HCT116 (cell line): ENCODE results near the gene EGFR. TPM values are rescaled to one million over a fixed set of nuclear protein-coding genes. Genes with fewer than 3 reads are reported as not detected.
A peak's percentile ranks its signal among the peaks of the same experiment; 100 is the strongest.

Experiments
- ATAC-seq: fragments of 200-7000 bp; cut with Tn5 transposase; 2 replicates; pipeline ENCODE4 v1.9.1; 2020; ENCODE audit warnings: mild to moderate bottlenecking, moderate library complexity
- BruUV-seq: library from RNA; stranded (reverse); fragments of 400-500 nt; replicated peaks from 2 replicates; lab custom pipeline; 2021; lab: Mats Ljungman, UMichigan
- CTCF ChIA-PET: fragments of 300-600 bp; sonication (Branson Sonifier 250); formaldehyde crosslinking; loops from one replicate; lab custom pipeline; 2021; ENCODE audit warnings: antibody characterized with exemption; lab: Charles Lee
- POLR2A ChIA-PET: fragments of 300-600, 350-600 bp; sonication (Branson Sonifier 250); formaldehyde crosslinking; loops from one replicate; lab custom pipeline; 2021; ENCODE audit warnings: antibody characterized with exemption; lab: Charles Lee
- RAD21 ChIA-PET, 2 experiments: fragments of 300-600 bp; sonication (Branson Sonifier 250); formaldehyde crosslinking; loops; one replicate each; lab custom pipeline; 2023; ENCODE audit warnings: low total read pairs in 2 of 2; ENCODE audit not compliant: uncharacterized antibody in 2 of 2, unreplicated experiment in 2 of 2, low non-redundant PET in 1 of 2; lab: Charles Lee
- DNase-seq: peaks from one replicate; pipeline ENCODE4 v3.0.0-alpha.2; 2010; ENCODE audit warnings: low read depth, low spot score
- H2AFZ ChIP-seq: fragments of 200-600 bp; shearing (Covaris generic), sonication (generic); 2 replicates; pipeline ENCODE4 v1.6.1; 2017; ENCODE audit warnings: low read depth, mixed run types, mixed read lengths, antibody characterized with exemption, low read length; ENCODE audit not compliant: poor library complexity, severe bottlenecking
- H3K27ac ChIP-seq: 2 replicates; pipeline ENCODE4 v1.5.1; 2012; ENCODE audit warnings: low read depth, low read length
- H3K27me3 ChIP-seq: fragments of 200-600 bp; sonication (generic); 2 replicates; pipeline ENCODE4 v1.6.1; 2016; ENCODE audit warnings: mixed run types, low read length, mixed read lengths; ENCODE audit not compliant: insufficient read depth
- H3K36me3 ChIP-seq, 2 experiments: fragments of 200-500 bp in 1 of 2; fragments of 200-600 bp in 1 of 2; sonication (Bioruptor generic) in 1 of 2; sonication (generic) in 1 of 2; 2 replicates each; pipeline versions ENCODE4 v1.5.1 to v1.6.1; 2014 to 2016; ENCODE audit warnings: low read length in 2 of 2, inconsistent platforms in 1 of 2, mixed read lengths in 1 of 2, mixed run types in 1 of 2; ENCODE audit not compliant: insufficient read depth in 2 of 2, control insufficient read depth in 1 of 2
- H3K4me1 ChIP-seq, 2 experiments: fragments of 200-600 bp in 1 of 2; sonication (generic) in 1 of 2; 2 replicates each; pipeline versions ENCODE4 v1.5.1 to v1.6.1; 2012 to 2017; ENCODE audit warnings: low read length in 2 of 2, inconsistent platforms in 1 of 2, mild to moderate bottlenecking in 1 of 2, mixed read lengths in 1 of 2, mixed run types in 1 of 2, moderate library complexity in 1 of 2; ENCODE audit not compliant: insufficient read depth in 2 of 2, control insufficient read depth in 1 of 2
- H3K4me2 ChIP-seq: fragments of 200-600 bp; sonication (generic); 2 replicates; pipeline ENCODE4 v1.6.1; 2017; ENCODE audit warnings: mixed run types, low read length, mixed read lengths
- H3K4me3 ChIP-seq, 2 experiments: fragments of 200-600 bp in 1 of 2; sonication (generic) in 1 of 2; replicated peaks in 1 of 2; 2 replicates each; pipeline ENCODE4 v1.5.1; 2011 to 2016; ENCODE audit warnings: low read length in 2 of 2, control low read depth in 1 of 2, low read depth in 1 of 2, mild to moderate bottlenecking in 1 of 2, mixed read lengths in 1 of 2, mixed run types in 1 of 2
- H3K79me2 ChIP-seq: fragments of 200-600 bp; sonication (generic); 2 replicates; pipeline ENCODE4 v1.6.1; 2017; ENCODE audit warnings: mild to moderate bottlenecking, mixed run types, low read length, moderate library complexity, mixed read lengths; ENCODE audit not compliant: insufficient read depth
- H3K9ac ChIP-seq: fragments of 200-600 bp; sonication (generic); 2 replicates; pipeline ENCODE4 v1.6.1; 2016; ENCODE audit warnings: low read length, mixed read lengths
- H3K9me2 ChIP-seq: fragments of 200-600 bp; sonication (generic), shearing (Covaris generic); 2 replicates; pipeline ENCODE4 v1.6.1; 2017; ENCODE audit warnings: mixed run types, mild to moderate bottlenecking, moderate library complexity; ENCODE audit not compliant: insufficient read depth
- H3K9me3 ChIP-seq, 2 experiments: fragments of 200-500 bp in 1 of 2; fragments of 200-600 bp in 1 of 2; sonication (Bioruptor generic) in 1 of 2; sonication (generic) in 1 of 2; 2 replicates each; pipeline ENCODE4 v1.6.1; 2014 to 2017; ENCODE audit warnings: low read length in 2 of 2, mixed read lengths in 2 of 2, inconsistent platforms in 1 of 2, low read depth in 1 of 2, mild to moderate bottlenecking in 1 of 2, mixed run types in 1 of 2, moderate library complexity in 1 of 2; ENCODE audit not compliant: control insufficient read depth in 1 of 2, insufficient read depth in 1 of 2
- H4K20me1 ChIP-seq: fragments of 200-600 bp; sonication (generic), shearing (Covaris generic); 2 replicates; pipeline ENCODE4 v1.6.1; 2017; ENCODE audit warnings: mixed run types, mild to moderate bottlenecking, moderate library complexity; ENCODE audit not compliant: insufficient read depth
- CBX3 ChIP-seq: IDR thresholded peaks from 2 replicates; pipeline ENCODE4 v1.6.1; 2012; ENCODE audit warnings: low read depth
- CTCF ChIP-seq, 3 experiments: fragments of 200-600 bp in 1 of 3; sonication (generic) in 1 of 3; IDR thresholded peaks in 2 of 3; conservative IDR thresholded peaks in 1 of 3; 2 replicates each; pipeline ENCODE4 v1.5.1; 2012 to 2017; ENCODE audit warnings: low read depth in 2 of 3, low read length in 2 of 3, antibody characterized with exemption in 1 of 3, borderline replicate concordance in 1 of 3, control low read depth in 1 of 3, mild to moderate bottlenecking in 1 of 3, mixed read lengths in 1 of 3, mixed run types in 1 of 3, moderate library complexity in 1 of 3; ENCODE audit not compliant: insufficient read depth in 1 of 3
- EGR1 ChIP-seq: IDR thresholded peaks from 2 replicates; pipeline ENCODE4 v1.6.1; 2012; ENCODE audit warnings: low read depth
- ELF1 ChIP-seq: IDR thresholded peaks from 2 replicates; pipeline ENCODE4 v1.6.1; 2012; ENCODE audit warnings: low read depth, borderline replicate concordance
- EZH2 ChIP-seq: fragments of 200-600 bp; sonication (generic); IDR thresholded peaks from 2 replicates; pipeline ENCODE4 v1.6.1; 2017; ENCODE audit warnings: antibody characterized with exemption, mixed run types
- FOSL1 ChIP-seq: IDR thresholded peaks from 2 replicates; pipeline ENCODE4 v1.6.1; 2012; ENCODE audit warnings: low read depth
- JUND ChIP-seq: IDR thresholded peaks from 2 replicates; pipeline ENCODE4 v1.6.1; 2012
- MAX ChIP-seq: IDR thresholded peaks from 2 replicates; pipeline ENCODE4 v1.6.1; 2012
- POLR2A ChIP-seq: IDR thresholded peaks from 2 replicates; pipeline ENCODE4 v1.7.0; 2011; ENCODE audit warnings: borderline replicate concordance; ENCODE audit not compliant: insufficient read depth, insufficient read length; ENCODE audit errors: extremely low read depth
- RAD21 ChIP-seq: IDR thresholded peaks from 2 replicates; pipeline ENCODE4 v1.6.1; 2012; ENCODE audit warnings: low read depth, mild to moderate bottlenecking
- REST ChIP-seq: IDR thresholded peaks from 2 replicates; pipeline ENCODE4 v1.6.1; 2012; ENCODE audit warnings: low read depth
- SP1 ChIP-seq: IDR thresholded peaks from 2 replicates; pipeline ENCODE4 v1.6.1; 2012; ENCODE audit warnings: low read depth
- SRF ChIP-seq: IDR thresholded peaks from 2 replicates; pipeline ENCODE4 v1.6.1; 2012; ENCODE audit warnings: low read depth
- TCF7L2 ChIP-seq: IDR thresholded peaks from 2 replicates; pipeline ENCODE4 v1.7.0; 2011; ENCODE audit warnings: borderline replicate concordance, inconsistent platforms; ENCODE audit not compliant: insufficient read depth, insufficient read length; ENCODE audit errors: extremely low read depth
- ZFX ChIP-seq: fragments of 450-650 bp; IDR thresholded peaks from 2 replicates; pipeline ENCODE4 v1.6.1; 2017
- ZNF274 ChIP-seq: fragments of 200-500 bp; sonication (Bioruptor generic); IDR thresholded peaks from 2 replicates; pipeline ENCODE4 v1.6.1; 2014; ENCODE audit warnings: mild to moderate bottlenecking, low read depth, low read length, inconsistent platforms
- intact Hi-C: fragments of 100-400 bp; cut with micrococcal nuclease; formaldehyde crosslinking; loops from 2 replicates; pipeline ENCODE4 v1.10.0; 2022
- total RNA-seq: library from RNA; stranded (reverse); gene quantifications from one replicate; pipeline ENCODE4 v1.2.1, GENCODE V29; 2021; ENCODE audit not compliant: unreplicated experiment

Gene EGFR
- total RNA-seq, 1 experiment from 2014 or later: 71.5 TPM

- no peaks in the 10 kb centered on the region for H3K9me2 ChIP-seq
- ATAC-seq: peak; percentile 61
- peak overlapping the region; percentile 80 for H3K9ac ChIP-seq
- peaks cover 58% of the 10 kb centered on the region for H3K79me2 ChIP-seq
- H3K27ac ChIP-seq: peak overlapping the region; percentile 98
- no peaks in the 10 kb centered on the region for H3K9me3 ChIP-seq
- H3K4me2 ChIP-seq: peak overlapping the region; percentile 70
- TF ChIP-seq CBX3: 0 out of 2 replicates have a peak, but pooled peaks have one; percentile 40
- no peak for TF ChIP-seq EGR1
- peak in 1 of 3 experiments; percentile 20; a peak in 1 of 6 replicates for TF ChIP-seq CTCF (IDR thresholded peaks at IDR 0.05 in 2 of 3, conservative IDR thresholded peaks at IDR 0.05 in 1 of 3; ENCODE audit: borderline replicate concordance in 1 of 3, insufficient read depth in 1 of 3, low read depth in 2 of 3, low read length in 2 of 3)
- TF ChIP-seq RAD21: peak; percentile 33
- no peak for TF ChIP-seq ZNF274
- TF ChIP-seq JUND: peak; percentile 52
- TF ChIP-seq EZH2: no peak
- no peak for TF ChIP-seq SRF
- 0 out of 2 replicates have a peak, but pooled peaks have one; percentile 21 for TF ChIP-seq ZFX
- peak; percentile 10 for TF ChIP-seq TCF7L2
- peak; percentile 60 for TF ChIP-seq SP1
- no peak for TF ChIP-seq POLR2A
- no peak for TF ChIP-seq REST
- TF ChIP-seq FOSL1: peak; percentile 60
- TF ChIP-seq MAX: peak; percentile 58; the same call in 1 of the 2 replicates
- TF ChIP-seq ELF1: no peak
- peak overlapping the region; percentile 3 to 28 for H3K4me3 ChIP-seq
- peaks cover 0 to 6% of the 10 kb centered on the region in 2 experiments; a peak in 1 of 4 replicates for H3K36me3 ChIP-seq
- BruUV-seq: no TSS peak
- CTCF ChIA-PET: interaction anchor here (1.2 kb wide), 1 partner anchor 364 kb away, joined by 4 read pairs; no protein-coding TSS in a partner anchor
- RAD21 ChIA-PET: interaction anchor here (1.2 to 1.5 kb wide), 2 partner anchors 25 to 48 kb away, joined by 5 read pairs; no protein-coding TSS in a partner anchor
- intact Hi-C loops: loop anchor here (2.0 to 5.0 kb wide), 6 partner anchors 59 to 361 kb away; no protein-coding TSS in a partner anchor
- peaks cover 63 to 70% of the 10 kb centered on the region in 2 experiments for H3K4me1 ChIP-seq
- H3K27me3 ChIP-seq: no peaks in the 10 kb centered on the region
- POLR2A ChIA-PET: interaction anchor here (1.5 to 1.7 kb wide), 4 partner anchors 8 to 302 kb away, joined by 6 to 7 read pairs (median 6); no protein-coding TSS in a partner anchor
- H2AFZ ChIP-seq: no peak overlapping the region
- no peaks in the 10 kb centered on the region for H4K20me1 ChIP-seq
- DNase-seq: peak; percentile 65
These were observed 115.0 kb downstream of the EGFR start for GRCh38 chr7:55133630-55134358.
